SK-N-MC (cell line): Measurements from ENCODE around the gene CCR6.
"Not testable (repeated sequence)": the region's sequence is repeated elsewhere in the genome, so short reads cannot be mapped to it uniquely, and the experiment has no call there.

Experiments used
- DNase-seq: peaks from one replicate; pipeline ENCODE4 v3.0.0-alpha.2; 2011; ENCODE audit warnings: low read depth, low spot score
- H3K27ac ChIP-seq: fragments of 200-600 bp; sonication (generic); 2 replicates; pipeline ENCODE4 v1.5.1; 2016; ENCODE audit warnings: mixed run types
- H3K36me3 ChIP-seq: fragments of 200-600 bp; sonication (generic); 2 replicates; pipeline ENCODE4 v1.6.1; 2017; ENCODE audit warnings: antibody characterized with exemption, low read length, mixed read lengths; ENCODE audit not compliant: insufficient read depth
- H3K4me3 ChIP-seq: fragments of 200-600 bp; sonication (generic); 2 replicates; pipeline ENCODE4 v1.5.1; 2016
- H3K9ac ChIP-seq: fragments of 200-600 bp; sonication (generic); 2 replicates; pipeline ENCODE4 v1.8.0; 2017; ENCODE audit warnings: mixed run types, mixed read lengths; ENCODE audit not compliant: insufficient read length
- H3K9me3 ChIP-seq: fragments of 200-600 bp; sonication (generic); 2 replicates; pipeline ENCODE4 v1.6.1; 2017; ENCODE audit warnings: low read depth, mild to moderate bottlenecking, antibody characterized with exemption, low read length, moderate library complexity, mixed read lengths
- EZH2 ChIP-seq: fragments of 200-600 bp; sonication (generic); IDR thresholded peaks from one replicate; pipeline ENCODE4 v1.6.1; 2017; ENCODE audit warnings: antibody characterized with exemption
- FOXP2 ChIP-seq: optimal IDR thresholded peaks from 2 replicates; pipeline ENCODE3; 2011; ENCODE audit warnings: mild to moderate bottlenecking, moderate library complexity; ENCODE audit not compliant: insufficient read depth; ENCODE audit errors: extremely low read length, control extremely low read depth
- POLR2AphosphoS5 ChIP-seq: IDR thresholded peaks from 2 replicates; pipeline ENCODE4 v1.6.1; 2012; ENCODE audit warnings: mild to moderate bottlenecking, low read depth, low read length, borderline replicate concordance

Gene CCR6

GRCh38 chr6:167122827-167123657 is at the start of gene CCR6:
CCR6 (plus strand) TSS chr6:167123096; CDS start chr6:167136135, 13,039 bp downstream.
- Histone ChIP-seq H3K27ac (no peak within 1 kb of the TSS), H3K9me3 (no peaks in the 10 kb centered on the region), H3K36me3 (no peaks in the 10 kb centered on the region), H3K4me3 (no peak within 1 kb of the TSS), H3K9ac (no peak within 1 kb of the TSS)
- TF ChIP-seq POLR2AphosphoS5 (no peak), FOXP2 (no peak), EZH2 (no peak)
- DNase-seq, result no peak

DNA sequence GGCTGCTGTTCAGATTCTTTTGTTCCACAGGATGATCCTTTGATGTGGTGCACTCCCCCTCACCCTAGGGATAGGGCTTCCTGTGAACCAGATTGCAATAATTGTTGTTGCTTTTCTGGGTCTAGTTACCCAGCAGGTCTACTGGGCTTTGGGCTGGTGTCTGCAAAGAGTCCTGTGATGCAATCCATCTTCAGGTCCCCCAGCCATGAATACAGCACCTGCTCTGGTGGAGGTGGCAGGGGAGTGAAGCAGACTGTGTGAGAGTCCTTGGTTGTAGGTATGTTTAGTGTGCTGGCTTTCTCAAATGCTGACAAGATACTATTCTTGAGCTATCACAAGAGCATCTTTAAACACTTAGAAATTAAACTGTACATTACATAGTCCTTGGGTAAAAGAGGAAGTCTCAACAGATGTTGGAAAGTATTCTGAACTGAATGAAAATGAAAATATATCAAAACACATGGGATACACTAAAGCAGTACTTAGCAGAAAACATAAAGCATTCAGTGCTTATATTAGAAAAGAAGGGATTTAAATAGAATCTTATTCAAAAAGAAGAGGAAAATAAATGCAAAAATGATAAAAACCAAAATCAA is 49.1 kb upstream of the CCR6 start:
- no peak for TF ChIP-seq FOXP2
- TF ChIP-seq EZH2, result no peak
- TF ChIP-seq POLR2AphosphoS5, result no peak
- no peaks in the 10 kb centered on the region for H3K9me3 ChIP-seq
- DNase-seq, result no peak
- no peak overlapping the region for H3K27ac ChIP-seq
- H3K4me3 ChIP-seq, result no peak overlapping the region
- no peak overlapping the region for H3K9ac ChIP-seq
- no peaks in the 10 kb centered on the region for H3K36me3 ChIP-seq

GRCh38 chr6:167077241-167077932 is 45.5 kb upstream of the CCR6 start:
- no peak overlapping the region for H3K9ac ChIP-seq
- no peaks in the 10 kb centered on the region for H3K9me3 ChIP-seq
- H3K36me3 ChIP-seq, result no peaks in the 10 kb centered on the region
- no peak overlapping the region for H3K27ac ChIP-seq
- no peak overlapping the region for H3K4me3 ChIP-seq
- TF ChIP-seq EZH2, result no peak
- TF ChIP-seq FOXP2, result no peak
- TF ChIP-seq POLR2AphosphoS5, result no peak
- no peak for DNase-seq

DNA sequence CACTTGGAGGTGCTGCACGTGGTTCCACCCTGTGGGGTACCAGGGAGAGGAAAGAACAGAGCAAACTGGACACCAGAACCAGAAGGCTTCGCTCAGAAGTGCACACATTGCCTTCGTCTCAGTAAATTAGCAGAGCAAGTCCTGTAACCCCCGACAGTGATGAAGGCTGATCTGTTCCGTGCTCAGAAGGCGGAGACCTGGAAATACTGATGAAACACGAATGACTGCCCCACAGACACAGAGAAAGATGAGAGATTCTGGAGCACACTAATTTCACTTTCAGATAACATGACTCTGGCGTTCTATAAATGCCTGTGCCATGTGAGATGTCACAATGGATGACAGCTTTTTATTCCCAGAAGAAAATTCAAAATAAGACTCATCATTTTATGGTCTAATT is 44.2 kb upstream of the CCR6 start:
- Histone ChIP-seq H3K27ac (no peak overlapping the region), H3K4me3 (no peak overlapping the region), H3K9ac (no peak overlapping the region), H3K9me3 (no peaks in the 10 kb centered on the region), H3K36me3 (no peaks in the 10 kb centered on the region)
- no peak for DNase-seq
- no peak for TF ChIP-seq EZH2
- TF ChIP-seq POLR2AphosphoS5, result no peak

- no peak overlapping the region for H3K27ac ChIP-seq
- no peak overlapping the region for H3K4me3 ChIP-seq
- no peaks in the 10 kb centered on the region for H3K9me3 ChIP-seq
- no peak for TF ChIP-seq EZH2
- TF ChIP-seq FOXP2, result no peak
- no peak for TF ChIP-seq POLR2AphosphoS5
- H3K36me3 ChIP-seq, result no peaks in the 10 kb centered on the region
- DNase-seq, result no peak
- H3K9ac ChIP-seq, result no peak overlapping the region
Measured at GRCh38 chr6:167079853-167080297, 43.0 kb upstream of the CCR6 start.

DNA sequence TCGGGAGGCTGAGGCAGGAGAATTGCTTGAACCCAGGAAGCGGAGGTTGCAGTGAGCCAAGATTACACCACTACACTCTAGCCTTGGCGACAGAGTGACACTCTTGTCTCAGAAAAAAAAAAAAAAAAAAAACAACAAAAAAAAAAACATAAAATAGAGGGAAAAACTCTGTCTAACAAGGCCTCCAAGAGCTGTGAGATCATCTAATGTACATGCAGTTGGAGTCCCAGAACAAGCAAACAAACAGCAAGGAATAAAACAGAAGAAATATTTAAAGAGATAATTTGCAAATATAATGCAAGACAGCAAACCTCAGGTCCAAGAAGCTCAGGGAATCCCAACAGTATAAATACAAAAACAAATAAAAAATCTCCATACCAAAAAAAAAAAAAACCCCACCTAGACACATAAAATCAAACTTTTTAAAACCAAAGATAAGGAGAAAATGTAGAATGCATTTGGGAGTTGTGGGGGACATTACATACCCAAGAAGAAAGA is 35.0 kb upstream of the CCR6 start:
- no peak overlapping the region for H3K27ac ChIP-seq
- no peaks in the 10 kb centered on the region for H3K9me3 ChIP-seq
- no peaks in the 10 kb centered on the region for H3K36me3 ChIP-seq
- H3K9ac ChIP-seq, result no peak overlapping the region
- no peak for TF ChIP-seq EZH2
- no peak for TF ChIP-seq FOXP2
- TF ChIP-seq POLR2AphosphoS5, result no peak
- DNase-seq, result no peak
- H3K4me3 ChIP-seq, result no peak overlapping the region

DNA sequence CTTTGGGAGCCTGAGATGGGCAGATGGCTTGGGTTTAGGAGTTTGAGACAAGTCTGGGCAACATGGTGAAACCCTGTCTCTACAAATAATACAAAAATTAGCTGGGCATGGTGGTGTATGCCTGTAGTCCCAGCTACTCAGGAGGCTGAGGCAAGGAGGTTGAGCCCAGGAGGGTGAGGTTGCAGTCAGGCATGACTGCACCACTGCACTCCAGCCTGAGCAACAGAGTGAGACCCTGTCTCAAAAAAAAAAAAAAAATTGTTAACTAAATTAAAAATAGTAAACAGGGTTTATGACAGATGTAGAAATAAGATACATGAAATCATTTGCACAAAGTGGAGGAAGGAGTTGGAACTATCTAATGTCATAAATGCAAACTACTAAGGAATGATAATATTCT is 34.2 kb upstream of the CCR6 start:
- H3K36me3 ChIP-seq, H3K9me3 ChIP-seq, H3K4me3 ChIP-seq, H3K9ac ChIP-seq, H3K27ac ChIP-seq, DNase-seq: not testable (repeated sequence)

- H3K4me3 ChIP-seq, result no peak overlapping the region
- no peak overlapping the region for H3K9ac ChIP-seq
- no peak for TF ChIP-seq FOXP2
- TF ChIP-seq EZH2, result no peak
- no peak for TF ChIP-seq POLR2AphosphoS5
- no peaks in the 10 kb centered on the region for H3K9me3 ChIP-seq
- no peak for DNase-seq
- H3K36me3 ChIP-seq, result no peaks in the 10 kb centered on the region
- H3K27ac ChIP-seq, result no peak overlapping the region
Measured at GRCh38 chr6:167089243-167090142, 33.4 kb upstream of the CCR6 start.

DNA sequence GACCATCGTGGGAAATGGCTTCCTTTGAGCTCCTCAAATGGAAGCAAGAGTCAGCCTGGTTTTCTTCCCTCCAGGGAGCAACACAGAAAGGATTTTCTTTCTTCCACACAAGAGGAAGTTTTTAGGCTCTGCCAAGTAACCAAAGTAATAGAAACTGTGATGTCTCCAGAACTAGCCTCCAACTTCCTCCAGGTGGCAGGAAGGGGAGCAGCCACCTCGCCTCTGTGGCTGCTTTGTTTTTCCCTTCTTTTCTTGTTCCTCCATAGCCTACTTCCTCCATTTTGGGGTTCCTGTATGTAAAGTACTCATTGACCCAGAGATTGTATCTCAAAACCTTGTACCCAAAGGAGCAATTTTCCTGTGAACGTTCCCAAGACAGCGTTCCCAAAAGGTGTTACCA is 32.7 kb upstream of the CCR6 start:
- DNase-seq, result no peak
- no peak for TF ChIP-seq POLR2AphosphoS5
- TF ChIP-seq EZH2, result no peak
- TF ChIP-seq FOXP2, result no peak

More for the DNA sequence above, 32.7 kb upstream of the CCR6 start:
- Histone ChIP-seq H3K4me3 (no peak overlapping the region), H3K9ac (no peak overlapping the region), H3K36me3 (no peaks in the 10 kb centered on the region), H3K9me3 (no peaks in the 10 kb centered on the region), H3K27ac (no peak overlapping the region)
